AG10803 (cell line): ENCODE measurements around the gene VMAC.

Experiments used
- DNase-seq: peaks from one replicate; pipeline ENCODE4 v3.0.0; 2010; ENCODE audit warnings: low read depth
- H3K4me3 ChIP-seq: 2 replicates; pipeline ENCODE4 v1.5.1; 2011; ENCODE audit warnings: mild to moderate bottlenecking, low read length, control low read depth
- CTCF ChIP-seq: conservative IDR thresholded peaks from 2 replicates; pipeline ENCODE4 v1.5.1; 2011; ENCODE audit warnings: mild to moderate bottlenecking, low read length, control low read depth, inconsistent platforms

VMAC gene

GRCh38 chr19:5959260-5960004 is 54.8 kb downstream of the VMAC start:
- TF ChIP-seq CTCF = no peak
- DNase-seq = no peak
- H3K4me3 ChIP-seq = no peak overlapping the region
